ENCODE results near the gene ST8SIA1. TPM values are rescaled to one million over a fixed set of nuclear protein-coding genes. Genes with fewer than 3 reads are reported as not detected.
"Not testable (repeated sequence)": the region's sequence is repeated elsewhere in the genome, so short reads cannot be mapped to it uniquely, and the experiment has no call there.

Gene ST8SIA1
- total and polyA plus RNA-seq, 5 experiments from 2014 or later = 0.37 to 1.7 (median 1.0) TPM; not detected in 1

- H3K9me3 Mint-ChIP-seq = no peaks in the 10 kb centered on the region
- peak; percentile 78 for ATAC-seq
- no peaks in the 10 kb centered on the region for H3K27me3 Mint-ChIP-seq
- POLR2A ChIA-PET = interaction anchor here (0.8 kb wide), 1 partner anchor 381 kb away, joined by 3 read pairs; the partner anchor contains the start of gene C2CD5
- peak in 2 of 10 donors; percentile 30 to 33 for DNase-seq
- peaks cover 19 to 51% (median 47%) of the 10 kb centered on the region in 4 donors for H3K4me1 Mint-ChIP-seq
- H3K4me3 Mint-ChIP-seq = peak overlapping the region; percentile 5 to 77 (median 64)
- H3K36me3 Mint-ChIP-seq = no peaks in the 10 kb centered on the region
- H3K27ac Mint-ChIP-seq = peak overlapping the region; percentile 18 to 80 (median 63)
These were observed 170.4 kb downstream of the ST8SIA1 start for GRCh38 chr12:22164139-22164538.

DNA sequence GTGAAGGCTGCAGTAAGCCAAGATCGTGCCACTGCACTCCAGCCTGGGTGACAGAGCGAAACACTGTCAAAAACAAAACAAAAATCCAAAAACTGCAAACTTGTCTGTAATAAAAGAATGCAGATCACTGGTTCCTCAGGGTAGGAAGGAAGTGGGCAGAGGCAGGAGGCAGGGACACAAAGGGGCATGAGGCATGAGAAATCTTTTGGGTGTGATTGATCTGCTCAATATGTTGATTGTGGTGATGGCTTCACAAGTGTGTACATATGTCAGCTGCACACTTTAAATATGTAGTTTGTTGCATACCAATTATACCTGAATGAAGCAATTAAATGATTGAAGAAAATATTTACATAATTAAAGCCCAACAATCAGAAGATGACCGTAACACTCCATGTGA lies 170.9 kb downstream of the ST8SIA1 start:
- peak in 2 of 10 donors; percentile 19 to 29 for DNase-seq
- H3K9me3 Mint-ChIP-seq = no peaks in the 10 kb centered on the region
- no peaks in the 10 kb centered on the region for H3K27me3 Mint-ChIP-seq
- ATAC-seq = peak; percentile 56 to 61
- POLR2A ChIA-PET = no interaction called here
- H3K27ac Mint-ChIP-seq = peak overlapping the region in 9 of 10 donors; percentile 40 to 88 (median 68)
- no peaks in the 10 kb centered on the region for H3K36me3 Mint-ChIP-seq
- peak overlapping the region in 9 of 10 donors; percentile 11 to 77 (median 61) for H3K4me3 Mint-ChIP-seq
- peaks cover 19 to 49% (median 47%) of the 10 kb centered on the region in 4 donors for H3K4me1 Mint-ChIP-seq

GRCh38 chr12:22160396-22161003 lies 174.0 kb downstream of the ST8SIA1 start:
- Mint-ChIP-seq H3K36me3 (no peaks in the 10 kb centered on the region), H3K27ac (peak overlapping the region; percentile 0 to 79 (median 46)), H3K4me3 (peak overlapping the region in 9 of 10 donors; percentile 27 to 67 (median 53)), H3K4me1 (peaks cover 19 to 49% (median 47%) of the 10 kb centered on the region in 4 donors), H3K27me3 (no peaks in the 10 kb centered on the region), H3K9me3 (no peaks in the 10 kb centered on the region)
- ATAC-seq (peak; percentile 66 to 68), DNase-seq (peak in 3 of 10 donors; percentile 9 to 34 (median 27))
- POLR2A ChIA-PET = no interaction called here

- H3K4me3 Mint-ChIP-seq, H3K27me3 Mint-ChIP-seq, POLR2A ChIA-PET, DNase-seq, H3K36me3 Mint-ChIP-seq, ATAC-seq: not testable (repeated sequence)
- Mint-ChIP-seq H3K9me3 (peaks cover 0 to 13% (median 7%) of the 10 kb centered on the region in 9 donors), H3K4me1 (peaks cover 0 to 14% (median 6%) of the 10 kb centered on the region in 4 donors), H3K27ac (peak overlapping the region in 1 of 10 donors; percentile 2)
These were observed 185.2 kb downstream of the ST8SIA1 start for GRCh38 chr12:22149286-22149685.

DNA sequence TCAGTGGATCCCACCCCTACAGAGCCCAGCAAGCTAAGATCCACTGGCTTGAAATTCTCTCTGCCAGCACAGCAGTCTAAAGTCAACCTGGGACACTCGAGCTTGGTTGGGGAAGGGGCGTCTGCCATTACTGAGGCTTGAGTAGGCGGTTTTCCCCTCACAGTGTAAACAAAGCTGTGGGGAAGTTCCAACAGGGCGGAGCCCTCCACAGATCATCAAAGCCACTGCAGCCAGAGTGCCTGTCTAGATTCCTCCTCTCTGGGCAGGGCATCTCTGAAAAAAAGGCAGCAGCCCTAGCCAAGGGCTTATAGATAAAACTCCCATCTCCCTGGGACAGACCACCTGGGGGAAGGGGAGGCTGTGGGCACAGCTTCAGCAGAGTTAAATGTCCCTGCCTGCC lies 187.8 kb downstream of the ST8SIA1 start:
- POLR2A ChIA-PET, H3K36me3 Mint-ChIP-seq, H3K27me3 Mint-ChIP-seq: not testable (repeated sequence)
- Mint-ChIP-seq H3K9me3 (peaks cover 0 to 12% (median 7%) of the 10 kb centered on the region in 9 donors), H3K4me1 (peaks cover 0 to 14% (median 6%) of the 10 kb centered on the region in 4 donors), H3K4me3 (peak overlapping the region in 1 of 10 donors; percentile 50), H3K27ac (peak overlapping the region in 3 of 10 donors; percentile 7 to 66 (median 65))
- peak in 3 of 10 donors; percentile 5 to 19 (median 6) for DNase-seq
- ATAC-seq = peak; percentile 60 to 78

Other genes starting within 250 kb of the ST8SIA1 start
- 10 to 100 TPM; 43.3 to 44.2 TPM for gene C2CD5, start 209.8 kb upstream of the ST8SIA1 start, total RNA-seq
- 10 to 100 TPM; 10.1 to 16.7 (median 13.3) TPM for gene C2CD5, start 209.8 kb upstream of the ST8SIA1 start, polyA plus RNA-seq

Data from naive thymus-derived CD8-positive, alpha-beta T cell (primary cell).